ENCODE measurements around the gene WWTR1. TPM values are rescaled to one million over a fixed set of nuclear protein-coding genes. Genes with fewer than 3 reads are reported as not detected.

The WWTR1 gene
- polyA plus RNA-seq, 1 donor (not counting 4 experiments of a cell fraction or from before 2014, with no cell fraction given) = 77.3 TPM

DNA sequence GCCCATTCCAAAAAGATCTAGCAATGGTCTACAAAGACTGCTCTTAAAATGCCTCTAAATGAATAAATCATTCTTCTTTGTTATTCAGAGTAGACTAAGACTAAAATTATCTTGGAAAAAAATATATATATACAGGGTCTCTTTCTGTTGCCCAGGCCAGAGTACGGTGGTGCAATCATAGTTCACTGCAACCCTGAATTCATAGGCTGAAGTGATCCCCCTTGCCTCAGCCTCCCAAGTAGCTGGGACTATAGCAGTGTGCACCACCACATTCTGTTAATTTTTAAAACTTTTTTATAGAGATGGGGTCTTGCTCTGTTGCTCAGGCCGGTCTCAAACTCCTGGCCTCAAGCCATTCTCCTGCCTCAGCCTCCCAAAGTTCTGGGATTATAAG is 18.7 kb downstream of the WWTR1 start:
- no peak overlapping the region for H2AFZ ChIP-seq (ENCODE audit: control insufficient read depth, low read length)
- FAIRE-seq (no peak), DNase-seq (ENCODE audit: low read depth, low spot score) (no peak)
- peak overlapping the region; percentile 74 for H3K4me2 ChIP-seq (ENCODE audit: control insufficient read depth, extremely low read depth, insufficient read depth, low read depth, low read length)
- dilution Hi-C loops (cut with MboI; ENCODE audit: extremely low pct_ligation_motif_present, low sequenced_read_pairs) = no loop called here
- no peak for TF ChIP-seq EZH2 (IDR thresholded peaks at IDR 0.05; ENCODE audit: low read length)
- TF ChIP-seq, protein P1, sequence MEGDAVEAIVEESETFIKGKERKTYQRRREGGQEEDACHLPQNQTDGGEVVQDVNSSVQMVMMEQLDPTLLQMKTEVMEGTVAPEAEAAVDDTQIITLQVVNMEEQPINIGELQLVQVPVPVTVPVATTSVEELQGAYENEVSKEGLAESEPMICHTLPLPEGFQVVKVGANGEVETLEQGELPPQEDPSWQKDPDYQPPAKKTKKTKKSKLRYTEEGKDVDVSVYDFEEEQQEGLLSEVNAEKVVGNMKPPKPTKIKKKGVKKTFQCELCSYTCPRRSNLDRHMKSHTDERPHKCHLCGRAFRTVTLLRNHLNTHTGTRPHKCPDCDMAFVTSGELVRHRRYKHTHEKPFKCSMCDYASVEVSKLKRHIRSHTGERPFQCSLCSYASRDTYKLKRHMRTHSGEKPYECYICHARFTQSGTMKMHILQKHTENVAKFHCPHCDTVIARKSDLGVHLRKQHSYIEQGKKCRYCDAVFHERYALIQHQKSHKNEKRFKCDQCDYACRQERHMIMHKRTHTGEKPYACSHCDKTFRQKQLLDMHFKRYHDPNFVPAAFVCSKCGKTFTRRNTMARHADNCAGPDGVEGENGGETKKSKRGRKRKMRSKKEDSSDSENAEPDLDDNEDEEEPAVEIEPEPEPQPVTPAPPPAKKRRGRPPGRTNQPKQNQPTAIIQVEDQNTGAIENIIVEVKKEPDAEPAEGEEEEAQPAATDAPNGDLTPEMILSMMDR (optimal IDR thresholded peaks at IDR 0.05 in 1 of 3, IDR thresholded peaks at IDR 0.05 in 1 of 3, conservative IDR thresholded peaks at IDR 0.05 in 1 of 3; ENCODE audit: extremely low read depth in 1 of 3, insufficient read depth in 2 of 3, low read length in 3 of 3) = no peak
- H3K27ac ChIP-seq (ENCODE audit: control insufficient read depth, insufficient read depth, low read length) = peak overlapping the region; percentile 62
- peak overlapping the region; percentile 55 for H3K9ac ChIP-seq (ENCODE audit: control insufficient read depth, extremely low read depth, insufficient read depth, low read length)
- no peaks in the 10 kb centered on the region for H3K27me3 ChIP-seq (ENCODE audit: control insufficient read depth, extremely low read depth, insufficient read depth, low read length)
- H4K20me1 ChIP-seq (ENCODE audit: control insufficient read depth, extremely low read depth, insufficient read depth, low read length) = no peaks in the 10 kb centered on the region
- H3K79me2 ChIP-seq (ENCODE audit: control insufficient read depth, insufficient read depth, low read length) = peaks cover 85% of the 10 kb centered on the region
- H3K4me3 ChIP-seq (ENCODE audit: control insufficient read depth in 2 of 3, extremely low read depth in 1 of 3, insufficient read depth in 2 of 3, low read depth in 1 of 3, low read length in 3 of 3) = peak overlapping the region in 2 of 3 experiments; percentile 33 to 61
- H3K9me1 ChIP-seq (ENCODE audit: control insufficient read depth, extremely low read depth, insufficient read depth, low read length) = no peaks in the 10 kb centered on the region
- no peaks in the 10 kb centered on the region for H3K9me3 ChIP-seq (ENCODE audit: control insufficient read depth, low read depth, low read length)
- peaks cover 0 to 11% of the 10 kb centered on the region in 2 experiments for H3K36me3 ChIP-seq (ENCODE audit: control insufficient read depth in 2 of 2, extremely low read depth in 1 of 2, insufficient read depth in 2 of 2, low read length in 2 of 2)
- H3K4me1 ChIP-seq (ENCODE audit: control insufficient read depth, extremely low read depth, insufficient read depth, low read length) = peaks cover 10% of the 10 kb centered on the region

DNA sequence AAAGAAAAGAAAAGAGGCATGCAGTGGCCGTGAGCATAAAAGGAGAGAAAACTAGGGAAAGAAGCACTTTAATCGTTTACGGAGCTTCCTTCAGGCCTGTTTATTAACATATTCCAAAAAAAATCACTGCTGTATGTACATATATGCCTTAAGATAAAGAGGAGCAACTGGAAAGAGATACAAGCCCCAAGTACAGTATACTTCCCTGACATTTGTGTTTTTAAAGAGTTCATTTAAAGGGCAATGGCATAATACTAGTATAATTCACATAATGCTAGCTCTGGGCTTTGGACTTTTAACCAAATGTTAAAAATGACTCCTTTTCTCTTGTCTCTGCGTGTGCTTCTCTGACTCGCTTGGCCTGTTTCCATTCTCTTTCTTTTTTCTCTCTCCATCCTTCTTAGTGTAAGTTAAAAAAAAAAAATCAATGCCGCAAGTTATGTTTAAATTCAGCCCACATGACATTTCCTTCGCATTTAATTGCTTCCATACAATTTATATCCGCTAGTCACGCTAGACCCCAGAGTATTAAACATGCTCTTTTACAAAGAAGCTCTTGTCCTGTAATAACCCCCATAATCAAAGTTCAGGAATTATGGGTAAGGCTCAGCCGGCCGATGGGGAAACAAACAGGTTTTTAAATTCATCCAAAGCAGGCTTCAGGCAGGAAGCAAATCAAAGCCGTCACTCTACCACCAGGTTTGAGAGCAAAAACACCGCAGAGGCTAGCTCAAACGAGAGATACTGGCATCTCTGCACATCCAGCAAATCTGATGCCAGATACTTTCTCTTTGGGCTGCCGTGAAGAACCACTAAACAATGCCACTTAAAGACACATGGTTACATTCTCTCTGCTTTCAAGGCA is 19.4 kb downstream of the WWTR1 start:
- peak overlapping the region; percentile 74 for H3K4me2 ChIP-seq (ENCODE audit: control insufficient read depth, extremely low read depth, insufficient read depth, low read depth, low read length)

More for the DNA sequence above, 19.4 kb downstream of the WWTR1 start:
- peaks cover 9% of the 10 kb centered on the region for H3K4me1 ChIP-seq (ENCODE audit: control insufficient read depth, extremely low read depth, insufficient read depth, low read length)
- no peaks in the 10 kb centered on the region for H4K20me1 ChIP-seq (ENCODE audit: control insufficient read depth, extremely low read depth, insufficient read depth, low read length)
- H3K27ac ChIP-seq (ENCODE audit: control insufficient read depth, insufficient read depth, low read length) = peak overlapping the region; percentile 62
- H3K79me2 ChIP-seq (ENCODE audit: control insufficient read depth, insufficient read depth, low read length) = peaks cover 85% of the 10 kb centered on the region
- no peak for FAIRE-seq
- no peak for DNase-seq (ENCODE audit: low read depth, low spot score)
- no peak for TF ChIP-seq EZH2 (IDR thresholded peaks at IDR 0.05; ENCODE audit: low read length)
- TF ChIP-seq, protein P1 (optimal IDR thresholded peaks at IDR 0.05 in 1 of 3, IDR thresholded peaks at IDR 0.05 in 1 of 3, conservative IDR thresholded peaks at IDR 0.05 in 1 of 3; ENCODE audit: extremely low read depth in 1 of 3, insufficient read depth in 2 of 3, low read length in 3 of 3) = no peak
- no peaks in the 10 kb centered on the region for H3K9me3 ChIP-seq (ENCODE audit: control insufficient read depth, low read depth, low read length)
- H3K9ac ChIP-seq (ENCODE audit: control insufficient read depth, extremely low read depth, insufficient read depth, low read length) = peak overlapping the region; percentile 55
- dilution Hi-C loops (cut with MboI; ENCODE audit: extremely low pct_ligation_motif_present, low sequenced_read_pairs) = no loop called here
- H3K27me3 ChIP-seq (ENCODE audit: control insufficient read depth, extremely low read depth, insufficient read depth, low read length) = no peaks in the 10 kb centered on the region
- peak overlapping the region; percentile 54 for H2AFZ ChIP-seq (ENCODE audit: control insufficient read depth, low read length)
- no peaks in the 10 kb centered on the region for H3K9me1 ChIP-seq (ENCODE audit: control insufficient read depth, extremely low read depth, insufficient read depth, low read length)
- peak overlapping the region in 2 of 3 experiments; percentile 33 to 61 for H3K4me3 ChIP-seq (ENCODE audit: control insufficient read depth in 2 of 3, extremely low read depth in 1 of 3, insufficient read depth in 2 of 3, low read depth in 1 of 3, low read length in 3 of 3)
- H3K36me3 ChIP-seq (ENCODE audit: control insufficient read depth in 2 of 2, extremely low read depth in 1 of 2, insufficient read depth in 2 of 2, low read length in 2 of 2) = peaks cover under 1 to 14% of the 10 kb centered on the region in 2 experiments
